D721Med (cell line): ENCODE measurements around the gene MGAT5.

Experiments used
- DNase-seq: peaks from one replicate; pipeline ENCODE4 v3.0.0; 2011; ENCODE audit warnings: low spot score; ENCODE audit not compliant: insufficient read length
- FAIRE-seq: peaks from 2 replicates; lab custom pipeline; 2011; peaks lifted over from hg19 to GRCh38; lab: Jason Lieb, UNC
- CTCF ChIP-seq: IDR thresholded peaks from 2 replicates; pipeline ENCODE4 v1.5.1; 2012; ENCODE audit warnings: mild to moderate bottlenecking, control low read depth; ENCODE audit not compliant: insufficient read depth; ENCODE audit errors: missing control alignments

Gene MGAT5

DNA sequence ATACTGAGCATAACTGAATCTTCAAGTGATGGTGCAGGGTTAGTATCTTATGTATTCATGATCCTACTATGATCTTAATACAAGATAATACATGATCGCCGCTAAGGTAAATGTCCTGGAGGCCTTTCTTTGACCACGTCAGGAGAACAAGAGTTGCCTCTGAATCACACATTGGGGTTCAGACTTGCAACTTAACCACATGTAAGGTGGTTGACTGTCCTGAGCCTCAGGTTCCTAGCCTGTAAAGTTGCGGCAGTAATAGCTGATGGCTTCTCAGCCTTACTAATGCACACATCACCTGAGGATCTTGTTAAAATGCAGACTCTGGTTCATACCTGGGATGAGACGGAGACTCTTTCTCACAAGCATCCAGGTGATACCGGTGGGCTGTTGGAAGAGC, 112.5 kb downstream of the MGAT5 start:
- no peak for DNase-seq
- TF ChIP-seq CTCF, result no peak
- no peak for FAIRE-seq

- FAIRE-seq (no peak), DNase-seq (no peak)
- no peak for TF ChIP-seq CTCF
These were observed 113.3 kb downstream of the MGAT5 start for GRCh38 chr2:134367213-134367612.

DNA sequence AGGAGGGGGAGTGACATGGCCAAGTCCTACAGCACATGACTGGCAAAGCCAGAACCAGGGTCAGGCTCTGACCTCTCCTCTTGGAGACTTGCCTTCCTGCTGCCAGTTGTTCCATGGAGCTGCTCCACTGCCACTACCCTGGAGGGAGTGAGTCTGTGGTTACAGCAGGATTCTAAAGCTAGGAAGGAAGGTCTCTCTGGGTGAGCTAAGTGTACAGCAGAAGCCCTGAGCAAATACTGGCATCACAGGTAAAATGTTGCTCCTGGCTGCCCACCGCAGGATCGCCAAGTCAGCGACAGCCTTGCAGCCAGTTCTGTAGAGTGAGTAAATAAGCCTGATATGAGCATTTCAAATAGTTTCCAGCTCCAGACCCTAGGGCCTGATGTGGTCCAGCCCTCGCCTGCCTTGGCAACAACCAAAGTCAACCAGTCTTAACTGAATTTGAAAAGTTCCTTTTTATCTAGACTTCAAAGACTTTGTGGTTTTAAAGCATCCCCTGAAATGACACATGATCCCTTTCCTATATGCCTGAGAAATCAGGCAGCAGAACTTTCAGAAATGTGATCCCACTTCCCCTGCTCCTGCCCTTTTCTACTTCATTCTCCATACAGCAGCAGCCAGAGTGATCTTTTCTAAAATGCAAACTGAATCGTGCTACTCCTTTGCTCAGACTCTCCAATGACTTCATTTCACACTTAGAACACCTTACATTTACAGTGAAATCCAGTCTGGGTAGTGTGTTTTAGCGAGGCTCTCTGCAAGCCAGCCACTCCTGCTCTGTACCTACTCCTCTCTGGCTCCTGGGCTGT, 114.3 kb downstream of the MGAT5 start:
- FAIRE-seq, result no peak
- no peak for DNase-seq
- TF ChIP-seq CTCF, result no peak

GRCh38 chr2:134369220-134369902, 115.5 kb downstream of the MGAT5 start:
- DNase-seq (no peak), FAIRE-seq (no peak)
- no peak for TF ChIP-seq CTCF

GRCh38 chr2:134370655-134371445, 117.0 kb downstream of the MGAT5 start:
- DNase-seq (no peak), FAIRE-seq (no peak)
- TF ChIP-seq CTCF, result no peak

DNA sequence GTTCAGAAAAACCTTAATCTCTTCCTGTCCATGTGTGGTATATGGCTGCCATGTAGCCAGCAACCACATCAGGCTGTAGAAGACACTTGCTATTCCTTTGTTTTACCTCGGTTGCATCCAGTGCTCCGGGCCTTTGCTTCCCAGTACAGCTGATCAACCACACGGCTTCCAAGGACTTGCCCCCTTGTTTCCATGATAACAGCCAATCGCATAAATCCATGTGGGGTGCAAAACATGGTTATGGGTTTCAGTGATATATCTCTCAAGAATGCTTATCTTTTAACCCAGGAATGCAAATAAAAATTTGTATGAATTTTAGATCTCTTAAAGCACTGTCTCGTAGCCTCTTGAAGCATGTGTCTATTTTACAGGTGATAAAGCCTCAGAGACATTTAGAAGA, 118.3 kb downstream of the MGAT5 start:
- TF ChIP-seq CTCF, result no peak
- DNase-seq, result no peak
- no peak for FAIRE-seq
